Stomach (tissue), 9 donors: ENCODE measurements around the gene WNT9A. TPM values are rescaled to one million over a fixed set of nuclear protein-coding genes. Genes with fewer than 3 reads are reported as not detected.

ENCODE experiments used
- DNase-seq, 2 donors: peaks; one replicate each; pipeline versions ENCODE4 v3.0.0 to v3.0.0-alpha.2; 2013 to 2019
- H3K27ac ChIP-seq, 5 donors: fragments of 200-600 bp in 4 of 5; sonication (generic) in 4 of 5; one replicate each; pipeline ENCODE4 v1.5.1; 2013 to 2019; ENCODE audit warnings: mild to moderate bottlenecking in 1 of 5, moderate library complexity in 1 of 5
- H3K27me3 ChIP-seq, 3 donors: fragments of 200-600 bp; sonication (generic); one replicate each; pipeline ENCODE4 v1.5.1; 2017 to 2019; ENCODE audit warnings: mixed run types in 1 of 3
- H3K36me3 ChIP-seq, 4 donors: fragments of 200-600 bp; sonication (generic); 1 replicate in 3 of 4; 2 replicates in 1 of 4; pipeline ENCODE4 v1.5.1; 2016 to 2019
- H3K4me1 ChIP-seq, 4 donors: fragments of 200-600 bp; sonication (generic); one replicate each; pipeline ENCODE4 v1.5.1; 2016 to 2019
- H3K4me3 ChIP-seq, 4 donors: fragments of 200-600 bp; sonication (generic) in 3 of 4; one replicate each; pipeline ENCODE4 v1.5.1; 2016 to 2019; ENCODE audit warnings: mild to moderate bottlenecking in 1 of 4
- H3K9me3 ChIP-seq, 4 donors: fragments of 200-600 bp; sonication (generic); one replicate each; pipeline ENCODE4 v1.5.1; 2016 to 2019
- EP300 ChIP-seq: sonication (generic); formaldehyde crosslinking; IDR thresholded peaks from one replicate; pipeline ENCODE4 v1.6.1; 2017; ENCODE audit warnings: antibody characterized with exemption
- POLR2A ChIP-seq, 4 donors: fragments of 450-650 bp; IDR thresholded peaks; one replicate each; pipeline ENCODE4 v1.6.1; 2016; ENCODE audit warnings: antibody characterized with exemption in 4 of 4, control low read depth in 2 of 4, mild to moderate bottlenecking in 1 of 4, moderate library complexity in 1 of 4
- POLR2AphosphoS5 ChIP-seq, 3 donors: sonication (generic); formaldehyde crosslinking; IDR thresholded peaks; one replicate each; pipeline ENCODE4 v1.6.1; 2016; ENCODE audit warnings: antibody characterized with exemption in 3 of 3
- WGBS, 5 donors: extraction: QIAGEN DNeasy Blood & Tissue Kit in 3 of 5; methylation state at CpG; one replicate each; pipeline versions ENCODE4 v1.1.5 to v1.1.7; 2013 to 2018; 5-methylcytosine and 5-hydroxymethylcytosine counted together
- intact Hi-C: fragments of 100-400 bp; cut with DNase I; formaldehyde crosslinking; loops from one replicate; pipeline ENCODE4 v1.15.1; 2023; ENCODE audit warnings: low total_unique reads
- polyA plus RNA-seq, 3 donors: library from polyadenylated mRNA; stranded (reverse); fragments of 200-250 nt; gene quantifications; one replicate each; pipeline ENCODE4 v1.2.3, GENCODE V29; 2013
- total RNA-seq, 5 donors: library from RNA; depleted of rRNA; stranded (reverse); fragments of >200 nt; gene quantifications; one replicate each; pipeline versions ENCODE4 v1.1.0 to v1.2.3, GENCODE V29; 2014 to 2016
- TF ChIP-seq, protein P1 (sequence below), 7 experiments: fragments of 450-650 bp in 4 of 7; fragments of 200-600 bp in 3 of 7; sonication (generic) in 3 of 7; IDR thresholded peaks; one replicate each; pipeline ENCODE4 v1.5.1; 2016 to 2019; ENCODE audit warnings: antibody characterized with exemption in 7 of 7, control low read depth in 2 of 7, mild to moderate bottlenecking in 1 of 7
- donor health status: healthy with polysubstance abuse.
- donor health status: Bipolar disorder and iron deficiency.
- donor health status: healthy.

The WNT9A gene
- total and polyA plus RNA-seq, 8 donors: 1.1 to 22.2 (median 3.0) TPM

DNA sequence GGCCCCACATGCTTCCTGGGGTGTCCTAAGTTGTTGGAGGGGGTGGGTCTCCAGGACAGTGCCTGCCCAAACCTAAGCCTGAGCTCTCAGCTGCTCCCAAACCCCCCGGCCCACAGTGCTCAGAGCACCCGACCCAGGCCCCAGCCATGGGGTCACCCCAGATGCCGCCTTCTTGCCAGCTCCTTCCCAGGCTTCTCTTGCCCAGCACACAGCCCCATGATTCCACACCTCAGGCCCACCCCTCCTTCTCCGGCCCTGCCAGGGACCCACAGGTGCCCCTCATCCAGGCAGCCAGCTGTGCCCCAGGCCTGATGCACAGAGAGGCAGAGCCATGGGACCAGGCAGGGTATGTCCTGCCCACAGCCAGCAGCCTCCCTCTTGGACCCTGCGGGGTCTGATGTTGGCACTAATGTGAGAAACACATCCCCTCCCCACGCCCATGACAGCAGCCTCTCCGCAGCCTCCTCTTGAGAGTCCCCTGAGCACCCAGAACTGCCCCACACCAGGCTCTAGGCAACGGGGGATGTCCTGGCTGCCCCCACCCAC lies 4.9 kb downstream of the WNT9A start:
- intact Hi-C loops: loop anchor here (10.0 kb wide), 1 partner anchor 458 kb away; no protein-coding TSS in a partner anchor
- Histone ChIP-seq H3K4me1 (peaks cover 31 to 66% (median 50%) of the 10 kb centered on the region in 4 donors), H3K9me3 (no peaks in the 10 kb centered on the region), H3K27ac (peak overlapping the region in 2 of 5 donors; percentile 60 to 94), H3K4me3 (peak overlapping the region in 1 of 4 donors; percentile 13), H3K27me3 (peaks cover 0 to 21% (median 13%) of the 10 kb centered on the region in 3 donors), H3K36me3 (no peaks in the 10 kb centered on the region)
- 86 to 97% (median 96%) methylated on average over 5 to 8 of the region's 8 CpGs for WGBS, 5 donors
- DNase-seq: peak; percentile 6 to 23
- TF ChIP-seq POLR2A (IDR thresholded peaks at IDR 0.05) (no peak), EP300 (no peak), POLR2AphosphoS5 (IDR thresholded peaks at IDR 0.05) (no peak)
- TF ChIP-seq, protein P1, sequence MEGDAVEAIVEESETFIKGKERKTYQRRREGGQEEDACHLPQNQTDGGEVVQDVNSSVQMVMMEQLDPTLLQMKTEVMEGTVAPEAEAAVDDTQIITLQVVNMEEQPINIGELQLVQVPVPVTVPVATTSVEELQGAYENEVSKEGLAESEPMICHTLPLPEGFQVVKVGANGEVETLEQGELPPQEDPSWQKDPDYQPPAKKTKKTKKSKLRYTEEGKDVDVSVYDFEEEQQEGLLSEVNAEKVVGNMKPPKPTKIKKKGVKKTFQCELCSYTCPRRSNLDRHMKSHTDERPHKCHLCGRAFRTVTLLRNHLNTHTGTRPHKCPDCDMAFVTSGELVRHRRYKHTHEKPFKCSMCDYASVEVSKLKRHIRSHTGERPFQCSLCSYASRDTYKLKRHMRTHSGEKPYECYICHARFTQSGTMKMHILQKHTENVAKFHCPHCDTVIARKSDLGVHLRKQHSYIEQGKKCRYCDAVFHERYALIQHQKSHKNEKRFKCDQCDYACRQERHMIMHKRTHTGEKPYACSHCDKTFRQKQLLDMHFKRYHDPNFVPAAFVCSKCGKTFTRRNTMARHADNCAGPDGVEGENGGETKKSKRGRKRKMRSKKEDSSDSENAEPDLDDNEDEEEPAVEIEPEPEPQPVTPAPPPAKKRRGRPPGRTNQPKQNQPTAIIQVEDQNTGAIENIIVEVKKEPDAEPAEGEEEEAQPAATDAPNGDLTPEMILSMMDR (IDR thresholded peaks at IDR 0.05): no peak

DNA sequence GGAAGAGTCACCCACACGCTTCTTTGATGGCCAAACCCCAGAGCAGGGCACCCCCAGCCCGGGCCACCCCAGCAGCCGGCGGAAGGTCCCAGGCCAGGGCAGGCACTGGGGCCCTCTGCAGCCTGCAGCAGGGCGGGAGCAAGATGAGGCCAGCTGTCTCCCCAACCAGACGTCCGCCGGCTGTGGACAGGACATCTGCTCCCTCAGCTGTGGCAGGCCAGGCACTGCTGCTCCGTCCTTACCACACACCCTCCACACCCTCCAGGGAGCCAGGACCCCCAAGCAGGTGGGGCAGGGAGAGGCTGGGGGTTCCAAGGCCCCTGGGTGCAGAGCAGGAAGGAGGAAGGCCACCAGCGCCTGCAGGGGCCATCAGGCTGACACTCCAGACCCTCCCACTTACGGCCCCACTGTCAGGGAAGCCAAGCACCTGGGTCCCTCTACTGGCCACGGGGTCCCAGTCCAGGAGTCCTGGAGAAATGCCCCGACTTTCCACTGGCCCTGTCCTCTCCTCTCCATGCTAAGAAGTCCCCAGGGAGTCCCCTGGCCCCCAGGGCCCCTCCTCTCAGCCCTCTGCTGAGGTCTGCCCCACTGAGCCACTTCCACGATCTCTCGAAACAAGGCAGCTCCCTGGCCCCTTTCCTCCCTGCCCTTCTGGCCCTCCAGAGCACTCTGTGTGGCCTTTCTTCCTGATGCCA lies 5.6 kb downstream of the WNT9A start:
- DNase-seq: peak; percentile 23 to 48
- WGBS, 5 donors: 72 to 82% (median 77%) methylated on average over 10 to 15 of the region's 15 CpGs

DNA sequence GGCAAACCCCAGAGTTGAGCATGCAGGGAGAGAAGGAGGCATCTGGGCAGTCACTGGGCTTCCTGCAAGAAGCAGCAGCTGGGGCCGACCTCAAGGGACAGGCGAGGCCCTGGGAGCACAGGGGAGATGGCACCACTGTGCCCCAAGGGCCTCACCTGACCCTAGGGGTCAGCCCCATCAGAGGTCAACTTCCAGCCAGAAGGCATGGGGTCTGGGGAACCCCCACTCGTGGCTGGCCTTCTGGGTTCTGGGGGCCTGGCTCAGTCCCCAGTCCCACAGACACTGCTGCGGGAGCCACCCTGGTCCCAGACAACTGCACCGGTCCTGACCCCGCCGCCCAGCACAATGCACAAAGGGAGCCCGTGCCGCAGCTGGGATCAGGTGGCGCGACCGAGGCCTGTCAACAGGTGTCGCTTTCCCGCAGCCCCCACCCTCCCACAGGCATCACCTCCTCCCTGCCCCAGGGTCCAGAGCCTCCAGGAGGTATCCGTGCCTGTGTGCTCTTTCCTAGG lies 6.2 kb downstream of the WNT9A start:
- WGBS, 5 donors: 68 to 90% (median 76%) methylated on average over 2 to 15 of the region's 15 CpGs
- Histone ChIP-seq H3K9me3 (no peaks in the 10 kb centered on the region), H3K4me1 (peaks cover 23 to 58% (median 41%) of the 10 kb centered on the region in 4 donors), H3K36me3 (no peaks in the 10 kb centered on the region), H3K27me3 (peaks cover 0 to 9% (median 5%) of the 10 kb centered on the region in 3 donors), H3K4me3 (peak overlapping the region in 1 of 4 donors; percentile 2), H3K27ac (peak overlapping the region in 1 of 5 donors; percentile 94)
- intact Hi-C loops: loop anchor here (10.0 kb wide), 1 partner anchor 457 kb away; no protein-coding TSS in a partner anchor
- DNase-seq: peak; percentile 24 to 25
- TF ChIP-seq EP300 (no peak), POLR2A (IDR thresholded peaks at IDR 0.05) (no peak)

More for the DNA sequence above, 5.6 kb downstream of the WNT9A start:
- Histone ChIP-seq H3K9me3 (no peaks in the 10 kb centered on the region), H3K36me3 (no peaks in the 10 kb centered on the region), H3K4me3 (peak overlapping the region in 1 of 4 donors; percentile 2), H3K27me3 (peaks cover 0 to 15% (median 9%) of the 10 kb centered on the region in 3 donors), H3K27ac (peak overlapping the region in 1 of 5 donors; percentile 94), H3K4me1 (peaks cover 29 to 64% (median 47%) of the 10 kb centered on the region in 4 donors)
- intact Hi-C loops: loop anchor here (10.0 kb wide), 1 partner anchor 457 kb away; no protein-coding TSS in a partner anchor
- TF ChIP-seq EP300: no peak
- no peak for TF ChIP-seq POLR2A (IDR thresholded peaks at IDR 0.05)
- TF ChIP-seq, protein P1 (IDR thresholded peaks at IDR 0.05): no peak
- no peak for TF ChIP-seq POLR2AphosphoS5 (IDR thresholded peaks at IDR 0.05)

DNA sequence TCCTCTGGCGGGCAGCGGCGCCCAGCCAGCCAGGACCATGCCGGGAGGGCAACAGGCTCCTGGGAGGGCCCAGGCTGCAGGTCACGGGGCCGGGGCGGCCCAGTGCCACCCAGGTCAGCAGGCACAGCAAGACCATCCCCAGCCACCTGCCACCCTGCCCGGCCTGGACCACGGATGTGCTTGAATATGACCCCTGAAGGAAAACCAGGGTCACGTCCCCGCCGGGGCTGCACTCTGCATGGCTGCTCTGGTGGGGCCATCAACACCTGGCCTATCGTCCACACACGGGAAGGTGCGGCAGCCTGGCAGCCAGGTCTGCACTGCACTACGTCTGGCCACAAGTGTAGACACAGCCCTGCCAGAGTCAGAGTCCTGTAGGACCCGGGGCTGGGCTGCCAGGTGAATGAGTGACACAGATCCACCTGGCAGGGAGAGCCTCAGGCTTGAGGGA lies 6.9 kb downstream of the WNT9A start:
- TF ChIP-seq POLR2AphosphoS5 (IDR thresholded peaks at IDR 0.05) (no peak), POLR2A (IDR thresholded peaks at IDR 0.05) (no peak), EP300 (no peak)
- TF ChIP-seq, protein P1 (IDR thresholded peaks at IDR 0.05): no peak

More for the DNA sequence above, 6.9 kb downstream of the WNT9A start:
- Histone ChIP-seq H3K4me3 (no peak overlapping the region), H3K27me3 (peaks cover 0 to 2% (median 0%) of the 10 kb centered on the region in 3 donors), H3K9me3 (no peaks in the 10 kb centered on the region), H3K36me3 (no peaks in the 10 kb centered on the region), H3K4me1 (peaks cover 15 to 50% (median 34%) of the 10 kb centered on the region in 4 donors), H3K27ac (no peak overlapping the region)
- peak in 1 of 2 donors; percentile 23 for DNase-seq
- intact Hi-C loops: loop anchor here (10.0 kb wide), 1 partner anchor 456 kb away; no protein-coding TSS in a partner anchor
- 75 to 94% (median 91%) methylated on average over 9 to 17 of the region's 17 CpGs for WGBS, 5 donors
